LHCN-M2 (cell line): ENCODE measurements around the gene AQP3. TPM values are rescaled to one million over a fixed set of nuclear protein-coding genes. Genes with fewer than 3 reads are reported as not detected.
A peak's percentile ranks its signal among the peaks of the same experiment; 100 is the strongest.
"Not testable (repeated sequence)": the region's sequence is repeated elsewhere in the genome, so short reads cannot be mapped to it uniquely, and the experiment has no call there.

Source experiments
- DNase-seq: peaks from one replicate; pipeline ENCODE4 v3.0.0-alpha.2; 2012; ENCODE audit warnings: low read depth
- total RNA-seq: library from RNA; depleted of rRNA; stranded (reverse); fragments of >200 nt; gene quantifications from 2 replicates; pipeline ENCODE4 v1.2.3, GENCODE V29; 2014

Gene AQP3
- total RNA-seq, 1 experiment from 2014 or later: 40.1 TPM

GRCh38 chr9:33465096-33465495 lies 17.7 kb upstream of the AQP3 start:
- DNase-seq: no peak

GRCh38 chr9:33464045-33464636 lies 16.7 kb upstream of the AQP3 start:
- no peak for DNase-seq

GRCh38 chr9:33463151-33463550 lies 15.8 kb upstream of the AQP3 start:
- DNase-seq: no peak

GRCh38 chr9:33461492-33461891 lies 14.1 kb upstream of the AQP3 start:
- DNase-seq: no peak

- DNase-seq: no peak
These were observed 13.5 kb upstream of the AQP3 start for GRCh38 chr9:33460854-33461253.

- no peak for DNase-seq
These were observed 11.7 kb upstream of the AQP3 start for GRCh38 chr9:33459115-33459514.

- DNase-seq: no peak
These were observed 11.1 kb upstream of the AQP3 start for GRCh38 chr9:33458444-33458843.

GRCh38 chr9:33455945-33456344 lies 8.6 kb upstream of the AQP3 start:
- DNase-seq: no peak

- DNase-seq: not testable (repeated sequence)
These were observed 8.1 kb upstream of the AQP3 start for GRCh38 chr9:33455456-33455855.

GRCh38 chr9:33454661-33455026 lies 7.3 kb upstream of the AQP3 start:
- not testable (repeated sequence) for DNase-seq

GRCh38 chr9:33453999-33454660 lies 6.7 kb upstream of the AQP3 start:
- no peak for DNase-seq

- no peak for DNase-seq
These were observed 6.0 kb upstream of the AQP3 start for GRCh38 chr9:33453286-33453860.

GRCh38 chr9:33452828-33453271 lies 5.5 kb upstream of the AQP3 start:
- DNase-seq: peak; percentile 79

- DNase-seq: no peak
These were observed 3.3 kb upstream of the AQP3 start for GRCh38 chr9:33450621-33451146.

GRCh38 chr9:33449715-33450114 lies 2.3 kb upstream of the AQP3 start:
- DNase-seq: no peak

GRCh38 chr9:33447799-33448553 lies 583 bp upstream of the AQP3 start:
- DNase-seq: peak; percentile 55

- DNase-seq: peak; percentile 88
These were observed 1.0 kb downstream of the AQP3 start for GRCh38 chr9:33446240-33446945.

- DNase-seq: no peak
These were observed 1.8 kb downstream of the AQP3 start for GRCh38 chr9:33445389-33446239.

- no peak for DNase-seq
These were observed 3.8 kb downstream of the AQP3 start for GRCh38 chr9:33443464-33444154.

GRCh38 chr9:33443047-33443446 lies 4.3 kb downstream of the AQP3 start:
- no peak for DNase-seq
